Measurements from ENCODE around the gene TNK2. TPM values are rescaled to one million over a fixed set of nuclear protein-coding genes. Genes with fewer than 3 reads are reported as not detected.

The TNK2 gene
- total and polyA plus RNA-seq, 2 of the 8 experiments (the other 6 are each of a cell fraction or from before 2014, with no cell fraction given), result 10.4 to 33.9 TPM

DNA sequence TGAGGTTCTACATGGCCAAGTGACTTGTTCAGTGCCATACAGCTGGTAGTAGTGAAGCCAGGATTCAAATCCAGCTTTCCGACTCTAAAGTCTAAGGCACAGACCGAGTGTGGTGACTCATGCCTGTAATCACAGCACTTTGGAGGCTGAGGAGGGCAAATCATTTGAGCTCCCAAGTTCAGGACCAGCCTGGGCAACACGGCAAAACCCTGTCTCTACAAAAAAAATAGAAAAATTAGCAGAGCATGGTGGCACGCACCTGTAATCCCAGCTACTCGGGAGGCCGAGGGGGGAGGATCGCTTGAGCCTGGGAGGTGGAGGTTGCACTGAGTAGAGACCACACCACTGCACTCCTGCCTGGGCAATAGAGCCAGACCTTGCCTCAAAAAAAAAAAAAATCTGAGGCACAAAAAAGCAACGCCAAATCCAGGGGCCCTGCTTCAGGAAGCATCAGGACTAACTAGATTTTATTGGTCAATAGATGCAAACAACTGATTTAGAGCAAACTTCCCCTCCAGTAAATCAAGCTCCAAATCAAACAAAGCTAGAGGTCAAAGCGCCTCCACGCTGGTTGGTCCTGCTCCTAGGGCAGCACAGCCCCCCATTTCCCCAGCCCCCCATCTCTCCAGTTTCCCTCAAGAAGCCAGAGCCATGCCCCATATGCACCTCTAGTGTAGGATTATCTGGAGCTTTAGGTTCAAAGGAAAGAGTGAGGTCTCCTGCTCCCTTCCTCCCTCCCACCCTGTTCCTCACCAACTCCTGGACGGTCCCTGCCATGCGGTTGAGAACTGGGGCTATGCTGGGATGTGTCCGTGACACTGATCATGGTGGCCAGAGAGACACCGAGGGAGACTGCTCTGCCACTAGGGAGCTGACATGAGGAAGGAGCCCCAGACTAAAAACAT is 2.9 kb upstream of the TNK2 start:
- Histone ChIP-seq H2BK12ac (ENCODE audit: low read depth, low read length) (peak overlapping the region; percentile 90; the same call in 1 of the 2 replicates), H2BK20ac (ENCODE audit: low read length) (peak overlapping the region; percentile 72), H3K36me3 (ENCODE audit: control insufficient read depth in 2 of 4, insufficient read depth in 4 of 4, low read length in 3 of 4) (no peaks in the 10 kb centered on the region), H2AFZ (ENCODE audit: low read length) (no peak overlapping the region; the same call in 1 of the 2 replicates), H3K4me3 (ENCODE audit: extremely low read depth in 1 of 4, insufficient read depth in 2 of 4, low read depth in 3 of 4, low read length in 4 of 4) (no peak overlapping the region), H4K5ac (ENCODE audit: insufficient read length, low read depth, low read length) (no peak overlapping the region), H3K27ac (ENCODE audit: low read depth, low read length) (no peak overlapping the region), H4K8ac (ENCODE audit: extremely low read depth, insufficient read depth, low read length) (no peak overlapping the region), H3K18ac (ENCODE audit: extremely low read depth, low read length) (peak overlapping the region; percentile 83; the same call in 1 of the 2 replicates), H3K4ac (replicated peaks; ENCODE audit: insufficient read length, low read depth, low read length) (peak overlapping the region; percentile 16), H2AK5ac (ENCODE audit: low read depth, low read length) (peak overlapping the region; percentile 53; the same call in 1 of the 2 replicates), H3K23me2 (ENCODE audit: low read depth, low read length) (peaks cover 16% of the 10 kb centered on the region), H3K79me1 (ENCODE audit: low read depth, low read length) (no peaks in the 10 kb centered on the region; the same call in 1 of the 2 replicates), H3K27me3 (replicated peaks in 1 of 4; ENCODE audit: control insufficient read depth in 3 of 4, extremely low read depth in 1 of 4, insufficient read depth in 3 of 4, low read length in 3 of 4) (peaks cover 0 to 15% (median 6%) of the 10 kb centered on the region in 4 experiments; a peak in 5 of 7 replicates), H3K23ac (ENCODE audit: insufficient read length) (no peak overlapping the region), H3K14ac (ENCODE audit: insufficient read length) (no peak overlapping the region), H3K56ac (replicated peaks; ENCODE audit: insufficient read length, low read depth, low read length) (no peak overlapping the region), H4K91ac (replicated peaks; ENCODE audit: insufficient read length, low read length) (peak overlapping the region; percentile 52), H3K4me1 (replicated peaks in 1 of 4; ENCODE audit: control insufficient read depth in 3 of 4, insufficient read depth in 4 of 4, low read length in 3 of 4) (peaks cover 7 to 21% (median 19%) of the 10 kb centered on the region in 4 experiments), H3K4me2 (ENCODE audit: insufficient read depth in 1 of 2, low read depth in 2 of 2, low read length in 2 of 2) (peak overlapping the region in 1 of 2 experiments; percentile 68; a peak in 1 of 4 replicates), H2BK15ac (ENCODE audit: low read length) (peak overlapping the region; percentile 98; the same call in 1 of the 2 replicates), H3K9ac (replicated peaks in 1 of 4; ENCODE audit: extremely low read depth in 1 of 4, low read depth in 3 of 4, low read length in 3 of 4) (no peak overlapping the region), H4K20me1 (replicated peaks in 1 of 2; ENCODE audit: control insufficient read depth in 1 of 2, insufficient read depth in 2 of 2, low read length in 2 of 2) (peaks cover 5 to 19% of the 10 kb centered on the region in 2 experiments), H2BK120ac (replicated peaks; ENCODE audit: low read depth, low read length) (no peak overlapping the region), H3K9me3 (ENCODE audit: insufficient read depth in 2 of 2, low read depth in 1 of 2, low read length in 1 of 2) (no peaks in the 10 kb centered on the region), H2BK5ac (ENCODE audit: low read depth, low read length) (no peak overlapping the region), H3K79me2 (ENCODE audit: control insufficient read depth in 1 of 2, insufficient read depth in 2 of 2, low read length in 2 of 2) (peaks cover 6 to 7% of the 10 kb centered on the region in 2 experiments; a peak in 2 of 4 replicates)
- CTCF ChIA-PET (ENCODE audit: partially characterized antibody), result interaction anchor here (1.3 to 6.4 kb wide), 8 partner anchors 9 to 61 kb away, joined by 3 to 59 read pairs (median 9); no protein-coding TSS in a partner anchor
- DNase-seq (ENCODE audit: low read depth in 1 of 2, low spot score in 2 of 2) (no peak), FAIRE-seq (no peak)
- POLR2A ChIA-PET (ENCODE audit: partially characterized antibody), result interaction anchor here (0.6 to 2.9 kb wide), 4 partner anchors 10 to 205 kb away, joined by 3 to 11 read pairs (median 4); no protein-coding TSS in a partner anchor
- 94% methylated on average over 12 of the region's 14 CpGs; no CpG with 5 or more reads in 1 of the 2 experiments for WGBS, 2 experiments (ENCODE audit: extremely low coverage in 1 of 2, insufficient coverage in 1 of 2, insufficient read length in 1 of 2, insufficient replicate concordance in 2 of 2, low coverage in 1 of 2, low lambda C conversion rate in 2 of 2, missing lambda C conversion rate in 1 of 2)
- TF ChIP-seq NRF1 (IDR thresholded peaks at IDR 0.05; ENCODE audit: low read depth, low read length), result no peak
- no peak for TF ChIP-seq CREB1 (IDR thresholded peaks at IDR 0.05)
- TF ChIP-seq YY1 (IDR thresholded peaks at IDR 0.05; ENCODE audit: low read depth, low read length), result no peak
- TF ChIP-seq RNF2 (IDR thresholded peaks at IDR 0.05; ENCODE audit: borderline replicate concordance, low read depth, low read length, missing control alignments, poor library complexity, severe bottlenecking), result no peak
